Natural killer cell (primary cell): ENCODE measurements around the gene ADCY5. TPM values are rescaled to one million over a fixed set of nuclear protein-coding genes. Genes with fewer than 3 reads are reported as not detected.

Source experiments
- ATAC-seq, 3 donors: fragments of 150-1000 bp in 2 of 3; fragments of 200-7000 bp in 1 of 3; cut with Tn5 transposase; 1 replicate in 1 of 3; 2 replicates in 2 of 3; pipeline ENCODE4 v1.10.0; 2021; ENCODE audit warnings: mild to moderate bottlenecking in 2 of 3, moderate library complexity in 2 of 3
- DNase-seq, 2 donors: peaks; one replicate each; pipeline versions ENCODE4 v3.0.0 to v3.0.0-alpha.2; 2013 to 2021; ENCODE audit warnings: mixed read lengths in 1 of 2
- H3K27ac ChIP-seq: one replicate; pipeline ENCODE4 v1.5.1; 2013; ENCODE audit warnings: mild to moderate bottlenecking, low read length
- H3K27me3 ChIP-seq: one replicate; pipeline ENCODE4 v1.6.1; 2013; ENCODE audit warnings: low read length; ENCODE audit not compliant: control insufficient read depth, insufficient read depth
- H3K36me3 ChIP-seq: one replicate; pipeline ENCODE4 v1.6.1; 2013; ENCODE audit warnings: low read length; ENCODE audit not compliant: control insufficient read depth, insufficient read depth
- H3K4me1 ChIP-seq: one replicate; pipeline ENCODE4 v1.6.1; 2013; ENCODE audit warnings: low read length; ENCODE audit not compliant: control insufficient read depth, insufficient read depth
- H3K4me3 ChIP-seq: one replicate; pipeline ENCODE4 v1.5.1; 2013; ENCODE audit warnings: low read length
- H3K9me3 ChIP-seq: one replicate; pipeline ENCODE4 v1.6.1; 2013; ENCODE audit warnings: low read length; ENCODE audit not compliant: control insufficient read depth, insufficient read depth
- H3K27ac Mint-ChIP-seq, 2 donors: one replicate each; pipeline ENCODE4 v1.8.0; 2022; ENCODE audit warnings: mild to moderate bottlenecking in 2 of 2, mixed read lengths in 2 of 2, moderate library complexity in 1 of 2
- H3K27me3 Mint-ChIP-seq, 2 donors: one replicate each; pipeline ENCODE4 v1.8.0; 2022; ENCODE audit warnings: low read depth in 2 of 2, mixed read lengths in 2 of 2
- H3K36me3 Mint-ChIP-seq: one replicate; pipeline ENCODE4 v1.8.0; 2022; ENCODE audit warnings: mixed read lengths
- H3K4me1 Mint-ChIP-seq, 2 donors: one replicate each; pipeline ENCODE4 v1.8.0; 2022; ENCODE audit warnings: mixed read lengths in 2 of 2
- H3K4me3 Mint-ChIP-seq: one replicate; pipeline ENCODE4 v1.8.0; 2022; ENCODE audit warnings: mild to moderate bottlenecking, moderate library complexity, mixed read lengths
- H3K9me3 Mint-ChIP-seq, 2 donors: one replicate each; pipeline ENCODE4 v1.8.0; 2022; ENCODE audit warnings: mixed read lengths in 2 of 2
- CTCF ChIP-seq: fragments of 200-600 bp; IDR thresholded peaks from one replicate; pipeline ENCODE4 v1.8.0; 2022; ENCODE audit warnings: antibody characterized with exemption
- WGBS: methylation state at CpG from one replicate; pipeline ENCODE4 v1.1.7; 2013; ENCODE audit warnings: missing lambda C conversion rate; ENCODE audit not compliant: insufficient coverage; 5-methylcytosine and 5-hydroxymethylcytosine counted together
- intact Hi-C: fragments of 100-400 bp; cut with micrococcal nuclease; formaldehyde crosslinking; loops from one replicate; pipeline ENCODE4 v1.14.2; 2022
- total RNA-seq, 4 donors: library from RNA; stranded (reverse); fragments of 120-200 nt in 1 of 4; gene quantifications; one replicate each; pipeline versions ENCODE4 v1.2.3 to v1.2.4, GENCODE V29; 2013 to 2022

ADCY5 gene
- total RNA-seq, 3 donors from 2014 or later (not counting 1 experiment from before 2014, with no cell fraction given): not detected

- no peaks in the 10 kb centered on the region for H3K9me3 Mint-ChIP-seq
- WGBS: 96% methylated on average over 2 of the region's 2 CpGs
- ATAC-seq: no peak
- no peaks in the 10 kb centered on the region for H3K36me3 Mint-ChIP-seq
- Histone ChIP-seq H3K4me1 (no peaks in the 10 kb centered on the region), H3K4me3 (no peak overlapping the region), H3K27me3 (no peaks in the 10 kb centered on the region), H3K9me3 (no peaks in the 10 kb centered on the region), H3K36me3 (peaks cover 5% of the 10 kb centered on the region), H3K27ac (no peak overlapping the region)
- no peak overlapping the region for H3K4me3 Mint-ChIP-seq
- H3K27me3 Mint-ChIP-seq: no peaks in the 10 kb centered on the region
- no peak for DNase-seq
- peaks cover 0 to 5% of the 10 kb centered on the region in 2 donors for H3K4me1 Mint-ChIP-seq
- intact Hi-C loops: no loop called here
- no peak overlapping the region for H3K27ac Mint-ChIP-seq
- no peak for TF ChIP-seq CTCF
Measured at GRCh38 chr3:123263941-123264340, 184.9 kb downstream of the ADCY5 start.

GRCh38 chr3:123262868-123263267 lies 186.0 kb downstream of the ADCY5 start:
- no peak for TF ChIP-seq CTCF
- Histone ChIP-seq H3K9me3 (no peaks in the 10 kb centered on the region), H3K36me3 (peaks cover 2% of the 10 kb centered on the region), H3K4me3 (no peak overlapping the region), H3K4me1 (no peaks in the 10 kb centered on the region), H3K27ac (no peak overlapping the region), H3K27me3 (no peaks in the 10 kb centered on the region)
- intact Hi-C loops: no loop called here
- no peak for ATAC-seq
- H3K36me3 Mint-ChIP-seq: no peaks in the 10 kb centered on the region
- H3K9me3 Mint-ChIP-seq: no peaks in the 10 kb centered on the region
- H3K27ac Mint-ChIP-seq: no peak overlapping the region
- 96% methylated on average over 3 of the region's 5 CpGs for WGBS
- no peak overlapping the region for H3K4me3 Mint-ChIP-seq
- no peaks in the 10 kb centered on the region for H3K27me3 Mint-ChIP-seq
- DNase-seq: no peak
- H3K4me1 Mint-ChIP-seq: peaks cover 0 to 5% of the 10 kb centered on the region in 2 donors

GRCh38 chr3:123262226-123262625 lies 186.7 kb downstream of the ADCY5 start:
- H3K4me1 ChIP-seq: no peaks in the 10 kb centered on the region
- Mint-ChIP-seq H3K4me1 (no peaks in the 10 kb centered on the region), H3K27me3 (no peaks in the 10 kb centered on the region), H3K4me3 (no peak overlapping the region), H3K36me3 (no peaks in the 10 kb centered on the region), H3K27ac (peak overlapping the region in 1 of 2 donors; percentile 12), H3K9me3 (no peaks in the 10 kb centered on the region)
- no peak overlapping the region for H3K4me3 ChIP-seq
- 100% methylated on average over 1 of the region's 2 CpGs for WGBS
- no peak for TF ChIP-seq CTCF
- H3K9me3 ChIP-seq: no peaks in the 10 kb centered on the region
- no peak for DNase-seq
- H3K27ac ChIP-seq: no peak overlapping the region
- H3K27me3 ChIP-seq: no peaks in the 10 kb centered on the region
- ATAC-seq: no peak
- peaks cover 2% of the 10 kb centered on the region for H3K36me3 ChIP-seq
- intact Hi-C loops: no loop called here

- H3K27ac Mint-ChIP-seq: peak overlapping the region in 1 of 2 donors; percentile 12
- H3K4me3 Mint-ChIP-seq: no peak overlapping the region
- WGBS: no CpG with 5 or more reads among the region's 3 CpGs
- H3K4me1 ChIP-seq: no peaks in the 10 kb centered on the region
- H3K4me1 Mint-ChIP-seq: no peaks in the 10 kb centered on the region
- no peak overlapping the region for H3K4me3 ChIP-seq
- no peak for ATAC-seq
- no peak for DNase-seq
- no peak for TF ChIP-seq CTCF
- H3K27me3 Mint-ChIP-seq: no peaks in the 10 kb centered on the region
- no peaks in the 10 kb centered on the region for H3K27me3 ChIP-seq
- H3K36me3 ChIP-seq: peaks cover 2% of the 10 kb centered on the region
- no peaks in the 10 kb centered on the region for H3K36me3 Mint-ChIP-seq
- H3K9me3 Mint-ChIP-seq: no peaks in the 10 kb centered on the region
- intact Hi-C loops: no loop called here
- H3K27ac ChIP-seq: no peak overlapping the region
- H3K9me3 ChIP-seq: no peaks in the 10 kb centered on the region
Measured at GRCh38 chr3:123261666-123262065, 187.2 kb downstream of the ADCY5 start.
